ENCODE results near the gene CFAP221.

DNA sequence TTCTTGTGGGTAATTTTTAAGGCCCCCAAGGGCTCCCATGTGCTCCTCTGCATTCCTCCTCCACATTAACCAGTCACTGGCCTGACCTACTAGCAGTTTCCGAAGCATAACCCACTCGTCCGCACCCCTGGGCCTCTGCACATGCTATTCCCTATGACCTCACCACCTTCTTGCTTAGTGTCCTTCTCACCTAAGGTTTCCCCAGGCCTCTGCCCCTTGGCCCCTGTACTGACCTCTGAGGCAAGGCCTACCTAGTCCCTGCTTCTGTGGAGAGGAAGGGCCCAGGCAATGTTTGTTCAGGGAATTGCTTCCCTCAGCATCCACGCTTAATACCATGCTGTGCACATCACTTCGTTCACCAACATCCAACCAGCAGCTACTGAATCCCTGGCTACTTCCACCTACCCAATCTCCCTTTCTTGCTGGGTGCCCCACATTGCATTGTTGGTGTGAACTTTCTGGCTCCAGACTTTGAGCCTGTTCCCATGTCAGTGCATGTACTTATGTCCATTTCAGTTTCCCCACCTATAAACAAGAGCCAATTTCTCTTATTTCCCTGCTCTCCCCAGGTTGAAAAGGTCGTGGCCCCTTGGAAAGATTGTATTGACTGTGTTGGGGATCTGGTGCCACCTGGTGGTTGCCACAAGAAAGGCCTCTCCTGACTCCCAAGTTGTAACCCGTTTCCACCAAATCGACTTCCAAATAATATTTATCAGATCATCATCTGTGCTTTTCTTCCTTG is 115.5 kb downstream of the CFAP221 start:
- TF ChIP-seq CTCF (IDR thresholded peaks at IDR 0.05; ENCODE audit: insufficient read depth, low read depth, low read length), result peak; percentile 94
- TF ChIP-seq EZH2 (IDR thresholded peaks at IDR 0.05; ENCODE audit: insufficient read depth, low read length), result no peak

All from astrocyte (in vitro differentiated cells and primary cell).